DOHH2 (cell line): ENCODE results near the gene LRRC38.
A peak's percentile ranks its signal among the peaks of the same experiment; 100 is the strongest.

Source experiments
- H3F3A ChIP-seq: fragments of 200-600 bp; sonication (generic), shearing (Covaris generic); 2 replicates; pipeline ENCODE4 v1.6.0; 2016; ENCODE audit warnings: antibody characterized with exemption, mild to moderate bottlenecking; ENCODE audit not compliant: control insufficient read depth, insufficient read depth
- H3K27ac ChIP-seq: fragments of 200-600 bp; sonication (generic); 2 replicates; pipeline ENCODE4 v1.5.1; 2014; ENCODE audit warnings: low read depth, mild to moderate bottlenecking, low read length, moderate library complexity
- H3K27me3 ChIP-seq: fragments of 200-600 bp; sonication (generic); 2 replicates; pipeline ENCODE4 v1.6.1; 2014; ENCODE audit warnings: mild to moderate bottlenecking, low read length, mixed read lengths; ENCODE audit not compliant: control insufficient read depth
- H3K36me3 ChIP-seq: fragments of 200-600 bp; sonication (generic); 2 replicates; pipeline ENCODE4 v1.6.1; 2014; ENCODE audit warnings: mild to moderate bottlenecking, low read length, moderate library complexity, mixed read lengths; ENCODE audit not compliant: control insufficient read depth
- H3K4me1 ChIP-seq: fragments of 200-600 bp; sonication (generic); 2 replicates; pipeline ENCODE4 v1.6.1; 2014; ENCODE audit warnings: mild to moderate bottlenecking, low read length, mixed read lengths; ENCODE audit not compliant: control insufficient read depth
- H3K4me2 ChIP-seq: fragments of 200-600 bp; sonication (generic); 2 replicates; pipeline ENCODE4 v1.6.0; 2014; ENCODE audit warnings: mild to moderate bottlenecking, low read length, moderate library complexity
- H3K4me3 ChIP-seq: fragments of 200-600 bp; sonication (generic); 2 replicates; pipeline ENCODE4 v1.5.1; 2014; ENCODE audit warnings: mild to moderate bottlenecking, low read length, mixed read lengths
- H3K79me2 ChIP-seq: fragments of 200-600 bp; sonication (generic); 2 replicates; pipeline ENCODE4 v1.6.1; 2014; ENCODE audit warnings: mild to moderate bottlenecking, low read length, mixed read lengths; ENCODE audit not compliant: control insufficient read depth
- H3K9me2 ChIP-seq: fragments of 200-600 bp; sonication (generic); replicated peaks from 2 replicates; pipeline ENCODE4 v1.6.1; 2014; ENCODE audit warnings: mild to moderate bottlenecking, low read length, mixed read lengths; ENCODE audit not compliant: control insufficient read depth
- H3K9me3 ChIP-seq: fragments of 200-600 bp; sonication (generic); 2 replicates; pipeline ENCODE4 v1.6.1; 2014; ENCODE audit warnings: antibody characterized with exemption, low read length, mixed read lengths; ENCODE audit not compliant: control insufficient read depth, insufficient read depth
- H4K20me1 ChIP-seq: fragments of 200-600 bp; sonication (generic); 2 replicates; pipeline ENCODE4 v1.6.0; 2014; ENCODE audit warnings: low read depth, mild to moderate bottlenecking, antibody characterized with exemption, low read length, moderate library complexity; ENCODE audit not compliant: control insufficient read depth, insufficient read depth
- CTCF ChIP-seq: fragments of 200-600 bp; sonication (generic); IDR thresholded peaks from one replicate; pipeline ENCODE4 v1.5.1; 2014; ENCODE audit warnings: antibody characterized with exemption, mild to moderate bottlenecking, low read depth, low read length; ENCODE audit not compliant: poor library complexity, severe bottlenecking
- EZH2phosphoT487 ChIP-seq: fragments of 200-600 bp; sonication (generic); IDR thresholded peaks from 2 replicates; pipeline ENCODE4 v1.6.1; 2017; ENCODE audit warnings: borderline replicate concordance, mild to moderate bottlenecking, antibody characterized with exemption, low read length, moderate library complexity, mixed read lengths

LRRC38 gene

DNA sequence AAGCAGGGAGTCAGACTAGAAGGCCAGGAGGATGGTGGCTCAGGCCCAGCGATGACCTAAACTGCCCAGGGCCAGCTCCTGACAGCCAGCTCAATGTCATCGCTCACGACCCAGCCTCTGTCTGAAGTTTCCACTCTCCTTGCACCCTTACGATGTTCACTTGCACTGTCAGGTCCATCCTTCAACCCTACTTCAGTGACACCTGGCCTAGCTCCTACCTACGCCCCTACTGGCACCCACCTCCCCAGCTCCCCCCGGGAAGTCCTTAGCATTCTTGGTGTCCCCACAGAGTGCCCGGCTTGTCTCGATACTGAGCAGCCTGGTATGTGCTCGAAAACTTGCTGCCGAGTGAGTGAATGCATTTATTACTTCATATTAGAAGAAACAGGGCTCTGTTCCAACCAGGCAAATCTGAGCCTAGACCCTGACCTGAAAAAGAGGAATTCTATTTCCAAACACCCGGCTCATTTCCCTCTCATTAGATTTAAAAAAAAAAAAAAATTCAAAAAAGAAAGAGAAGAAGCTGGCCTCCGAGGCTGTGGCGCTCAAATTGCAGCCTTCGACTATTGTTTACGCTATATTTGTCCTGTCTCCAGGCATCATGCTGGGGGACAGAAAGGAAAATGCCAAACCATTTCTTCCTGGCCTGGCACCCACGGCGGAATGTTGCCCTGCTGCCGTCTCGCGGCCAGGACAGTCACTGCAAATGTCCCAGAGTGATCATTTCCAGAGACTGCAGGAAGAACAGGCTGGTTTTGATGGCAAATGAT, 29.8 kb upstream of the LRRC38 start:
- Histone ChIP-seq H3K4me3 (no peak overlapping the region), H3K36me3 (no peaks in the 10 kb centered on the region), H3K4me1 (no peaks in the 10 kb centered on the region), H3K4me2 (no peak overlapping the region), H3K27me3 (no peaks in the 10 kb centered on the region), H3F3A (no peaks in the 10 kb centered on the region), H3K79me2 (no peaks in the 10 kb centered on the region), H3K27ac (no peak overlapping the region), H3K9me2 (no peaks in the 10 kb centered on the region), H3K9me3 (no peaks in the 10 kb centered on the region), H4K20me1 (no peaks in the 10 kb centered on the region)
- TF ChIP-seq EZH2phosphoT487, result no peak

- Histone ChIP-seq H3K27me3 (no peaks in the 10 kb centered on the region), H3K36me3 (no peaks in the 10 kb centered on the region), H3K79me2 (no peaks in the 10 kb centered on the region), H3K4me3 (no peak overlapping the region), H3F3A (no peaks in the 10 kb centered on the region), H4K20me1 (no peaks in the 10 kb centered on the region), H3K9me2 (no peaks in the 10 kb centered on the region), H3K27ac (no peak overlapping the region), H3K9me3 (no peaks in the 10 kb centered on the region), H3K4me1 (no peaks in the 10 kb centered on the region), H3K4me2 (no peak overlapping the region)
- no peak for TF ChIP-seq CTCF
- no peak for TF ChIP-seq EZH2phosphoT487
These were observed 27.8 kb upstream of the LRRC38 start for GRCh38 chr1:13541435-13542215.

DNA sequence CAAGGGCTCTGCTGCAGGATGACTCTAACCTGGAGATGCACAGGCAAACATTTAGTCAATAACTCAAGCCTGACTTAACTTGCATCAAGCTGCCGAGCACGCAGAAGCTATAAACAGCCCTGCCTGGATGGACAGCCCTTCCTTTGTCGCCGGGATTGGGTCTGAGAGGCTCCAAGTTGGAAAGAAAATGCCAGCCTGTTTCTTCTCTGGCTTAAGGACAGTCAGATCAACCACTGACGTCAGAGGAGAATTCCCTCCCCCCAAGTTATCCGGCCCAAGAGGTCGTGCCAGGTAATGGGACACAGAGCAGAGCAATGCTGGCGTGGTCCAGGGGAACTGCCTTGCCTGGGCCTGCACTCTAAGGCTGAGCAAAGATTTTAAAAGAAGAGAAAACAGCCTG, 27.1 kb upstream of the LRRC38 start:
- no peaks in the 10 kb centered on the region for H3K36me3 ChIP-seq
- TF ChIP-seq EZH2phosphoT487 (no peak), CTCF (no peak)
- no peak overlapping the region for H3K4me2 ChIP-seq
- no peaks in the 10 kb centered on the region for H4K20me1 ChIP-seq
- no peaks in the 10 kb centered on the region for H3F3A ChIP-seq
- no peaks in the 10 kb centered on the region for H3K9me3 ChIP-seq
- H3K79me2 ChIP-seq, result no peaks in the 10 kb centered on the region
- H3K4me3 ChIP-seq, result no peak overlapping the region
- no peaks in the 10 kb centered on the region for H3K4me1 ChIP-seq
- H3K27ac ChIP-seq, result no peak overlapping the region
- H3K27me3 ChIP-seq, result no peaks in the 10 kb centered on the region
- no peaks in the 10 kb centered on the region for H3K9me2 ChIP-seq

DNA sequence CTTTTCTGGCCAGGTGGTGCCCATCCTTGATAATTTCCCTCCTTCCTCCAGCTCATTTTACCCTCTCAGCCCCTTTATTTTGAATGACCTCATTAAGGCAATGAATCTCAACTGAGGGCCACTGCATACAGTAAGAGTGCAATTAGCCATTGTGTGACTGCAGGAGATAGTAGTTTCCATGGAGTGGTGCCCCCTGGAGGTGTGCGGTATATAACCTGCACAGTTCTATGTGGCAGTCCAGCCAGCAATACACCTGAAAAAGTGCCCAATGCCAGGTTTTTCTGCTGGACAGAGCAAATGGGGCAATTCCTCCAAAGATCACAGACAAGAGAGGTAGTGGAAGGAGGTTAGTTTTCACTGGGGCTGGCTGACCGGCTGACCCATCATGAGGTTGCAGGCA, 25.9 kb upstream of the LRRC38 start:
- Histone ChIP-seq H3K79me2 (no peaks in the 10 kb centered on the region), H3K27me3 (0 out of 2 replicates have a peak, but pooled peaks cover 2% of the 10 kb centered on the region), H3K9me2 (no peaks in the 10 kb centered on the region), H3K27ac (no peak overlapping the region), H3K9me3 (no peaks in the 10 kb centered on the region), H3K4me3 (no peak overlapping the region), H4K20me1 (no peaks in the 10 kb centered on the region), H3K4me1 (no peaks in the 10 kb centered on the region), H3K36me3 (no peaks in the 10 kb centered on the region), H3K4me2 (no peak overlapping the region), H3F3A (no peaks in the 10 kb centered on the region)
- TF ChIP-seq EZH2phosphoT487, result no peak
- peak; percentile 27 for TF ChIP-seq CTCF
